ENCODE results near the gene FES. TPM values are rescaled to one million over a fixed set of nuclear protein-coding genes. Genes with fewer than 3 reads are reported as not detected.
A peak's percentile ranks its signal among the peaks of the same experiment; 100 is the strongest.

FES gene
- total and polyA plus RNA-seq, 7 donors, result 4.2 to 8.1 (median 7.1) TPM

DNA sequence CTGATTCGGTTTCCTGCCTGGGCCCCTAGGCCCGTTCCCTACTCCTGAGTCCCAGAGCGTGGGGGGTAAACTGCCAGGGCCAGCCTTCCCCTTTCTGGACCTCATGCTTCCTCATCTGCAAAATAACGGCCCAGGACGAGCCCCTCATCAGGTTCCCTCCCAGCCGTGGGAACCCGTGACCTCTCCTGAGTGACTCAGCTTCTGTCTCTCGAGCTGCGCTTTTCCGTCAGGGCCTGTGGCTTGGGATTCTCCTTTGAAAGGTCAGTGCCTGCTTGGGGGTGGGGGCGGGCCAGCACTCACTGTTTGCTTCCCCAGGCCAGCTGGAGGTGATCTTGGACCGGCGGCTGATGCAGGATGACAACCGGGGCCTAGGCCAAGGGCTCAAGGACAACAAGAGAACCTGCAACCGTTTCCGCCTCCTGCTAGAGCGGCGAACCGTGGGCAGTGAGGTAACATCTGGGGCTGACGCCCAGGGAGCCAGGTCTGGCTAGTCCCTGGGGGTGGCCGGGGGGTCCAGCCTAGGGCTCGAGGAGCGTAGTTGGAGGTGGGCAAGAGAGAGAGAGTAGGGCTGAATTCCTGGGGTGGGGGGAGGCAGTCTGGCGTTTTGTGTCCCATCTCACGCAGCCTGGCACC lies 31.6 kb downstream of the FES start:
- no peaks in the 10 kb centered on the region for H3K27me3 ChIP-seq (ENCODE audit: insufficient read depth in 3 of 3, low read length in 2 of 3)
- DNase-seq, result peak; percentile 61 to 87
- 40 to 49% (median 46%) methylated on average over 23 to 25 of the region's 25 CpGs for WGBS, 3 donors
- peaks cover 14 to 99% of the 10 kb centered on the region in 2 donors for H3K36me3 ChIP-seq (ENCODE audit: insufficient read depth in 1 of 2, low read depth in 1 of 2)
- no peak for TF ChIP-seq CTCF (IDR thresholded peaks at IDR 0.05)
- peak; percentile 77 to 89 (median 84) for ATAC-seq
- peak overlapping the region; percentile 87 for H3K27ac ChIP-seq
- H3K9me3 ChIP-seq, result no peaks in the 10 kb centered on the region
- intact Hi-C loops (cut with DNase I), result no loop called here
- H3K4me3 ChIP-seq, result peak overlapping the region; percentile 36
- peaks cover 23% of the 10 kb centered on the region for H3K4me1 ChIP-seq

DNA sequence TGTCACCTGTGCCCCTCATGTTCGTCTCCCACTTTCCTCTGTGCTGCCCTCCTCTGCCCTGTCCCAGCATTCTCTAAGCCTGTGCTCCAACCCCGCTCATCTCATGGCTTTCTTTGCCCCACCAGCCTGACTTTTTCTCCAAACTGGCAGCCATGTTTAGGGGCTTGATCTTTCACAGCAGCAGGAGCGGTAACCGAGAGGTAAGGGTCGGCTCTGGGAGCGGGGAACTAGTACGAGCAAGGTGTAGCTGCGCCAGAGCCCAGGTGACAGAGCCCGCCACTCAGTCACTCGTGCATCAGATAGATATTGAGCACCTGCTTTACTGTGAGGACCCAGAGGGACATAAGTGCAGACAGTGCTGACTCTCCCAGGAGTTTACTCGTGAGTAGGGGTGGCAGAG lies 32.2 kb downstream of the FES start:
- ATAC-seq (peak in 1 of 4 donors; percentile 13), DNase-seq (no peak)
- peaks cover 14 to 99% of the 10 kb centered on the region in 2 donors for H3K36me3 ChIP-seq (ENCODE audit: insufficient read depth in 1 of 2, low read depth in 1 of 2)
- WGBS, 3 donors, result 80 to 89% (median 86%) methylated on average over 11 of the region's 11 CpGs
- H3K4me3 ChIP-seq, result peak overlapping the region; percentile 36
- no peak for TF ChIP-seq CTCF (IDR thresholded peaks at IDR 0.05)
- peaks cover 23% of the 10 kb centered on the region for H3K4me1 ChIP-seq
- peak overlapping the region; percentile 87 for H3K27ac ChIP-seq
- H3K9me3 ChIP-seq, result no peaks in the 10 kb centered on the region
- intact Hi-C loops (cut with DNase I), result no loop called here
- no peaks in the 10 kb centered on the region for H3K27me3 ChIP-seq (ENCODE audit: insufficient read depth in 3 of 3, low read length in 2 of 3)

DNA sequence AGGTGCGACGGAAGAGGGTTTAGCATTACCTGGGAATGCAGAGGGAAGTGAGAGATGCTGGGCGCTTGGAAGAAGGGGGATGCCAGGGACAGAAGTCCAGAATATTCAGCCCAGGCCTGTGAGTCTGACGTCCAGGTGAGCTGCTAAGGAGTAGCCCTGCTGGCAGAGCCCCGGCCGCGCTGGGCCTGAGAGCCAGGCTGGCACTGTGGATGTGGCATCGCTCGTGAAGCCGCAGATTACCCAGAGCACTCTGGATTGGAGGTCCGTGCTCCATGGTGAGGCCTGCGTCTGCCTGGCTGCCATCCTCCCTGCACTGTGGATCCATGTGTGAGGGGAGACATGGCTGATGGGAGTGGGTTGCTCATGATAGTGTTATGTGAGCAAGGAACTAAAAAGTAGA lies 33.3 kb downstream of the FES start:
- Histone ChIP-seq H3K4me3 (no peak overlapping the region), H3K27me3 (ENCODE audit: insufficient read depth in 3 of 3, low read length in 2 of 3) (no peaks in the 10 kb centered on the region), H3K27ac (peak overlapping the region; percentile 87), H3K36me3 (ENCODE audit: insufficient read depth in 1 of 2, low read depth in 1 of 2) (peaks cover 13 to 97% of the 10 kb centered on the region in 2 donors), H3K4me1 (peaks cover 23% of the 10 kb centered on the region), H3K9me3 (no peaks in the 10 kb centered on the region)
- 91 to 96% (median 92%) methylated on average over 12 of the region's 12 CpGs for WGBS, 3 donors
- intact Hi-C loops (cut with DNase I), result no loop called here
- no peak for TF ChIP-seq CTCF (IDR thresholded peaks at IDR 0.05)
- DNase-seq, result peak in 1 of 2 donors; percentile 39
- no peak for ATAC-seq

GRCh38 chr15:90918034-90918788 lies 33.9 kb downstream of the FES start:
- no peaks in the 10 kb centered on the region for H3K9me3 ChIP-seq
- H3K27ac ChIP-seq, result no peak overlapping the region
- DNase-seq (peak in 1 of 2 donors; percentile 28), ATAC-seq (no peak)
- intact Hi-C loops (cut with DNase I), result no loop called here
- WGBS, 3 donors, result 90 to 95% (median 91%) methylated on average over 23 of the region's 23 CpGs
- H3K36me3 ChIP-seq (ENCODE audit: insufficient read depth in 1 of 2, low read depth in 1 of 2), result peaks cover 7 to 92% of the 10 kb centered on the region in 2 donors
- H3K27me3 ChIP-seq (ENCODE audit: insufficient read depth in 3 of 3, low read length in 2 of 3), result no peaks in the 10 kb centered on the region
- peaks cover 23% of the 10 kb centered on the region for H3K4me1 ChIP-seq
- H3K4me3 ChIP-seq, result no peak overlapping the region
- no peak for TF ChIP-seq CTCF (IDR thresholded peaks at IDR 0.05)
